AG10803 (cell line): ENCODE results near the gene DHRS7B.
A peak's percentile ranks its signal among the peaks of the same experiment; 100 is the strongest.
"Not testable (repeated sequence)": the region's sequence is repeated elsewhere in the genome, so short reads cannot be mapped to it uniquely, and the experiment has no call there.

Experiments
- DNase-seq: peaks from one replicate; pipeline ENCODE4 v3.0.0; 2010; ENCODE audit warnings: low read depth
- H3K4me3 ChIP-seq: 2 replicates; pipeline ENCODE4 v1.5.1; 2011; ENCODE audit warnings: mild to moderate bottlenecking, low read length, control low read depth
- TF ChIP-seq, protein P1 (sequence below): conservative IDR thresholded peaks from 2 replicates; pipeline ENCODE4 v1.5.1; 2011; ENCODE audit warnings: mild to moderate bottlenecking, low read length, control low read depth, inconsistent platforms

DHRS7B gene

GRCh38 chr17:21215935-21216334, 89.2 kb downstream of the DHRS7B start:
- no peak overlapping the region for H3K4me3 ChIP-seq
- DNase-seq: no peak
- TF ChIP-seq, protein P1, sequence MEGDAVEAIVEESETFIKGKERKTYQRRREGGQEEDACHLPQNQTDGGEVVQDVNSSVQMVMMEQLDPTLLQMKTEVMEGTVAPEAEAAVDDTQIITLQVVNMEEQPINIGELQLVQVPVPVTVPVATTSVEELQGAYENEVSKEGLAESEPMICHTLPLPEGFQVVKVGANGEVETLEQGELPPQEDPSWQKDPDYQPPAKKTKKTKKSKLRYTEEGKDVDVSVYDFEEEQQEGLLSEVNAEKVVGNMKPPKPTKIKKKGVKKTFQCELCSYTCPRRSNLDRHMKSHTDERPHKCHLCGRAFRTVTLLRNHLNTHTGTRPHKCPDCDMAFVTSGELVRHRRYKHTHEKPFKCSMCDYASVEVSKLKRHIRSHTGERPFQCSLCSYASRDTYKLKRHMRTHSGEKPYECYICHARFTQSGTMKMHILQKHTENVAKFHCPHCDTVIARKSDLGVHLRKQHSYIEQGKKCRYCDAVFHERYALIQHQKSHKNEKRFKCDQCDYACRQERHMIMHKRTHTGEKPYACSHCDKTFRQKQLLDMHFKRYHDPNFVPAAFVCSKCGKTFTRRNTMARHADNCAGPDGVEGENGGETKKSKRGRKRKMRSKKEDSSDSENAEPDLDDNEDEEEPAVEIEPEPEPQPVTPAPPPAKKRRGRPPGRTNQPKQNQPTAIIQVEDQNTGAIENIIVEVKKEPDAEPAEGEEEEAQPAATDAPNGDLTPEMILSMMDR: no peak

- TF ChIP-seq, protein P1: no peak
- no peak for DNase-seq
- H3K4me3 ChIP-seq: no peak overlapping the region
Observed at GRCh38 chr17:21217346-21217745, 90.6 kb downstream of the DHRS7B start.

DNA sequence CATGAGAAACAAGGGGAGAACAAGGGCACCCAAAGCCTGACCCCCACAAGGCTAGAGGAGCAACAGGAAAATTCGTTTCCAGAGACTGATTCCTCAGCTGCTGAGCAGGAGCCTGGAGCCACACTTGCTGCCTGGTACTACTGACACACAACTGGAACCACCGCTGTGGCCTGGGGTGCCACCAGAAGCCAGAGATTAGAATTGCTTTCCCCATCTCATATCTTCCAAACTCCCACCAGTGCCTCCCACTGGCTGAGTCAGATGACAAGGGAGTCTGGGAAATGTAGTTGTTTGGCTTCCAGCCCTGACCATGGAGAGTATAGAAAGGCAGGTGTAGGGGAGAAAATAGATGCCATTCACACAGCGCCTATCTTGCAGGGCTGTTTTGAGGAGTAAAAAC, 91.3 kb downstream of the DHRS7B start:
- no peak overlapping the region for H3K4me3 ChIP-seq
- DNase-seq: no peak
- TF ChIP-seq, protein P1: 0 out of 2 replicates have a peak, but pooled peaks have one; percentile 17

DNA sequence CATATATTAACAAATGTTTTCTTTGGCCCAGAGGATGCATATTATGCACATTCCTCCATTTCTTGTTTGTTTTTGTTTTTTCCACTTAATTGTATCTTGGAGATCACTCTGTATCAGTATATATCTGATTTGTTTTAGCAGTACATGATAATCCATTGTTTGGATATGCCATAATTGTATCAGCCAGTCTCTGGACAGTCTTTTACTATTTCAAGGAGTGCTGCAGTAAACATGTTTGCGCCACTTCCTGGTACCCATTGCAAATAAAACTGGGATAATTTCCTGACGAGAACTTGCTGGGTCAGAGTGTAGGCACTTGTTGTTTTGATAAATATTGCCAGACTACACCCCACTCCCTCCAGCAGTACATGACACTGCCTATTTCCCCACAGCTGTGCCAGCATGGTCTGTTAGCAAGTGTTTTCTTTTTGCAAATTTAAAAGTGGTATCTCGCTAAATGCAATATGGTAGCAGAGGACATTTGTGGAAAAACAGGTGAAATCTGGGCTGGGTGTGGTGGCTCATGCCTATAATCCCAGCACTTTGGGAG, 92.1 kb downstream of the DHRS7B start:
- H3K4me3 ChIP-seq: no peak overlapping the region
- TF ChIP-seq, protein P1: no peak
- no peak for DNase-seq

DNA sequence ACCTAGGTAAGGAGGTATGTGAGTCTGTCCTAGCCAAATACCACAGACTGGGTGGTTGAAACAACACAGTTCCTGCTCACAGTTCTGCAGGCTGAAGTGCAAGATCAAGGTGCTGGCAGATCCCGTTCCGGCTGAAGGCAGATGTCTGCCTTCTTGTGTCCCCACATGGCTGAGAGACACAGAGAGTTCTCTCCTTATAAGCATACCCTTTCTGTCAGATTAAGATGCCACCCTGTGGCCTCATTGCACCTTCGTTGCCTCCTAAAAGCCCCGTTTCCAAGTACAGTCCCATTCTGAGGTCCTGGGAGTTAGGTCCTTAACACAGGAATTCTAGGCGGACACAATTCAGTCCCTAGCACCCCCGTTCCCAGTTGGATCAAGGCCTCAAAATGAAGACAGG, 96.3 kb downstream of the DHRS7B start:
- no peak overlapping the region for H3K4me3 ChIP-seq
- DNase-seq: no peak
- TF ChIP-seq, protein P1: no peak

- H3K4me3 ChIP-seq, DNase-seq: not testable (repeated sequence)
Observed at GRCh38 chr17:21227277-21227676, 100.5 kb downstream of the DHRS7B start.

- no peak for DNase-seq
- TF ChIP-seq, protein P1: no peak
- no peak overlapping the region for H3K4me3 ChIP-seq
Observed at GRCh38 chr17:21228111-21228510, 101.3 kb downstream of the DHRS7B start.

GRCh38 chr17:21228845-21229244, 102.1 kb downstream of the DHRS7B start:
- TF ChIP-seq, protein P1: no peak
- H3K4me3 ChIP-seq: no peak overlapping the region

More at GRCh38 chr17:21228845-21229244, 102.1 kb downstream of the DHRS7B start:
- no peak for DNase-seq
